ENCODE data around the gene DHX35.

GRCh38 chr20:38985603-38986170, 23.5 kb downstream of the DHX35 start:
- TF ChIP-seq CTCF (conservative IDR thresholded peaks at IDR 0.05) (no peak), ZFX (IDR thresholded peaks at IDR 0.05) (no peak)
